ENCODE results near the gene RNF180. TPM values are rescaled to one million over a fixed set of nuclear protein-coding genes. Genes with fewer than 3 reads are reported as not detected.

Gene RNF180
- 0.79 TPM in 1 of 2 replicates, not detected in the other for total RNA-seq (2014; rRNA removed; shearing (Covaris generic))

GRCh38 chr5:64165500-64166200 lies at the start of gene RNF180:
Gene RNF180 (plus strand): TSS chr5:64165843. CDS start chr5:64200808, 34,965 bp downstream.
- no peak within 1 kb of the TSS for H3K27ac ChIP-seq
- no peaks in the 10 kb centered on the region; the same call in 1 of the 2 replicates for H3K9me3 ChIP-seq (replicated peaks)
- no peaks in the 10 kb centered on the region for H3K36me3 ChIP-seq
- H3K27me3 ChIP-seq (replicated peaks): peaks cover 30% of the 10 kb centered on the region
- H3K4me1 ChIP-seq (replicated peaks): peaks cover 7% of the 10 kb centered on the region
- H3K4me3 ChIP-seq: peak within 1 kb of the TSS; percentile 36
- DNase-seq (ENCODE audit: low read depth in 1 of 2, low spot score in 2 of 2): no peak

- no peak overlapping the region for H3K4me3 ChIP-seq
- no peak overlapping the region for H3K27ac ChIP-seq
- no peaks in the 10 kb centered on the region for H3K4me1 ChIP-seq (replicated peaks)
- H3K27me3 ChIP-seq (replicated peaks): no peaks in the 10 kb centered on the region
- DNase-seq (ENCODE audit: low read depth in 1 of 2, low spot score in 2 of 2): no peak
- no peaks in the 10 kb centered on the region for H3K9me3 ChIP-seq (replicated peaks)
- H3K36me3 ChIP-seq: no peaks in the 10 kb centered on the region
These were observed 40.1 kb upstream of the RNF180 start for GRCh38 chr5:64125521-64125920.

GRCh38 chr5:64126202-64126741 lies 39.4 kb upstream of the RNF180 start:
- H3K4me3 ChIP-seq: no peak overlapping the region
- no peaks in the 10 kb centered on the region for H3K9me3 ChIP-seq (replicated peaks)
- H3K27ac ChIP-seq: no peak overlapping the region
- no peaks in the 10 kb centered on the region for H3K27me3 ChIP-seq (replicated peaks)
- no peak for DNase-seq (ENCODE audit: low read depth in 1 of 2, low spot score in 2 of 2)
- H3K4me1 ChIP-seq (replicated peaks): no peaks in the 10 kb centered on the region
- H3K36me3 ChIP-seq: no peaks in the 10 kb centered on the region

DNA sequence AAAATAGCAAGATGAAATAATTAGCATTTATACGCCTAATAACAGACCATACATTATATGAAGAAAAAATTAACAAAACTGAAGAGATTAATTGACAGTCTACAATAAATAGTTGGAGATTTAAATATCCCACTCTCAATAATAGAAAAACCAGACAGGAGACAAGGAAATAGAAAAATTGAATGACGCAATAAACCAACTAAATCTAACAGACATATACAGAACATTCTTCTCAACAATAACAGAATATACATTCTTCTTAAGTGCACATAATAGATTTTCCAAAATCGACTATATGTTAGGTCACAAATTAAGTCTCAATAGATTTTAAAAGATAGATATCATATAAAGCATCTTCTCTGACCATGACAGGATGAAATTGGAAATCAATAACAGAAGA lies 25.6 kb upstream of the RNF180 start:
- H3K4me3 ChIP-seq: no peak overlapping the region
- no peak for DNase-seq (ENCODE audit: low read depth in 1 of 2, low spot score in 2 of 2)
- H3K9me3 ChIP-seq (replicated peaks): no peaks in the 10 kb centered on the region; the same call in 1 of the 2 replicates
- H3K36me3 ChIP-seq: no peaks in the 10 kb centered on the region
- no peaks in the 10 kb centered on the region for H3K27me3 ChIP-seq (replicated peaks)
- no peaks in the 10 kb centered on the region for H3K4me1 ChIP-seq (replicated peaks)
- H3K27ac ChIP-seq: no peak overlapping the region

- no peaks in the 10 kb centered on the region for H3K27me3 ChIP-seq (replicated peaks)
- no peak for DNase-seq (ENCODE audit: low read depth in 1 of 2, low spot score in 2 of 2)
- no peak overlapping the region for H3K4me3 ChIP-seq
- H3K36me3 ChIP-seq: no peaks in the 10 kb centered on the region
- H3K9me3 ChIP-seq (replicated peaks): no peaks in the 10 kb centered on the region
- H3K27ac ChIP-seq: no peak overlapping the region
- H3K4me1 ChIP-seq (replicated peaks): no peaks in the 10 kb centered on the region
These were observed 21.0 kb upstream of the RNF180 start for GRCh38 chr5:64144425-64145215.

- Histone ChIP-seq H3K36me3 (no peaks in the 10 kb centered on the region), H3K4me1 (replicated peaks) (no peaks in the 10 kb centered on the region), H3K27ac (no peak overlapping the region), H3K27me3 (replicated peaks) (no peaks in the 10 kb centered on the region), H3K4me3 (no peak overlapping the region), H3K9me3 (replicated peaks) (no peaks in the 10 kb centered on the region)
- DNase-seq (ENCODE audit: low read depth in 1 of 2, low spot score in 2 of 2): no peak
These were observed 20.3 kb upstream of the RNF180 start for GRCh38 chr5:64145216-64145895.

DNA sequence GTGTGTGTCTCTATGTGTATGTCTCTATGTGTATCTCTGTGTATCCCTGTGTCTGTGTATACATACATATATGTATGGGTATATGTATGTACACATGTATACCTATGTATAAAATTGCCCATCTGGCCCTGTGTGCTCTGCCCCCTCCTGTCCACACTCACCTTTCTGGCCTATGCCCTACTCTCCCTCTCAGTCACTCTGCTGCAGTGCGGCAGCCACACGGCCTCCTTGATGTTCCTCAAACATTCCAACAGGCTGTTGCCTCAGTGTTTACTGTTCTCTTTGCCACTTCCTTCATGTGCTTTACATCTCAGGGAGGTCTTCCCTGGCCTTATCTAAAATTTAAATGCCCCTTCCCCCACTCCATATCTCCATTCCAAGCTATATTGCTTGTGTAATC lies 18.3 kb upstream of the RNF180 start:
- Histone ChIP-seq H3K27ac (no peak overlapping the region), H3K4me1 (replicated peaks) (no peaks in the 10 kb centered on the region), H3K9me3 (replicated peaks) (no peaks in the 10 kb centered on the region), H3K27me3 (replicated peaks) (no peaks in the 10 kb centered on the region), H3K36me3 (no peaks in the 10 kb centered on the region), H3K4me3 (no peak overlapping the region)
- DNase-seq (ENCODE audit: low read depth in 1 of 2, low spot score in 2 of 2): no peak

DNA sequence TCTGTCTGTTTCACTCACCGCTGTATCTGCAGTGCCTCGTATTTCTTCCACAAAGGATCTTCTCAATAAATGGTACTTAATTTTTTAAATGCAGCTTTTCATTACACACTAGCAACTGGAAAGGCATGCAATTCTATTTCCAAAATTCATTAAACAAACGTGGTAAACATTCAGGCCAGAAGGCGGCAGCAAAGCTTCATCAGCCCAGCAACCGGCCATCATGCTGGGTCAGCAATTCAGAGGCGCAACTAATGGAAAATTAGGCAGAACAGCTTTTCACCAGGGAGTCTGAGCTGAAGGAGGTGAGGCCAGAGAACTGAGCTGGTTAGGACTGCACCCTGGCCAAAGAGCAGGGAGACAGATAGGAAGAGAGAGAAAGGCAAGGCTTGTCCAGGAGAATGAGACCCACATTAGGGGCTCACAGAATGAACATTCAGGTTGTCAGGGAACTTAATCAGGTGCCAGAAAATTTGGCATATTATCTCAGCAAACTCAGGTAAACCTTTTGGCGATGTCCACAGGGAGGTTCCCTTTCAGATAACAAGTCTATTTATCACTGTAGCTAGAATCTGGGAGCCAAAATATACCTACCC lies 17.7 kb upstream of the RNF180 start:
- Histone ChIP-seq H3K4me3 (no peak overlapping the region), H3K9me3 (replicated peaks) (no peaks in the 10 kb centered on the region), H3K36me3 (no peaks in the 10 kb centered on the region), H3K27ac (no peak overlapping the region), H3K4me1 (replicated peaks) (no peaks in the 10 kb centered on the region), H3K27me3 (replicated peaks) (no peaks in the 10 kb centered on the region)
- DNase-seq (ENCODE audit: low read depth in 1 of 2, low spot score in 2 of 2): no peak

GRCh38 chr5:64149268-64149667 lies 16.4 kb upstream of the RNF180 start:
- Histone ChIP-seq H3K4me1 (replicated peaks) (no peaks in the 10 kb centered on the region), H3K4me3 (no peak overlapping the region), H3K27ac (no peak overlapping the region), H3K36me3 (no peaks in the 10 kb centered on the region), H3K27me3 (replicated peaks) (no peaks in the 10 kb centered on the region), H3K9me3 (replicated peaks) (no peaks in the 10 kb centered on the region)
- DNase-seq (ENCODE audit: low read depth in 1 of 2, low spot score in 2 of 2): no peak

DNA sequence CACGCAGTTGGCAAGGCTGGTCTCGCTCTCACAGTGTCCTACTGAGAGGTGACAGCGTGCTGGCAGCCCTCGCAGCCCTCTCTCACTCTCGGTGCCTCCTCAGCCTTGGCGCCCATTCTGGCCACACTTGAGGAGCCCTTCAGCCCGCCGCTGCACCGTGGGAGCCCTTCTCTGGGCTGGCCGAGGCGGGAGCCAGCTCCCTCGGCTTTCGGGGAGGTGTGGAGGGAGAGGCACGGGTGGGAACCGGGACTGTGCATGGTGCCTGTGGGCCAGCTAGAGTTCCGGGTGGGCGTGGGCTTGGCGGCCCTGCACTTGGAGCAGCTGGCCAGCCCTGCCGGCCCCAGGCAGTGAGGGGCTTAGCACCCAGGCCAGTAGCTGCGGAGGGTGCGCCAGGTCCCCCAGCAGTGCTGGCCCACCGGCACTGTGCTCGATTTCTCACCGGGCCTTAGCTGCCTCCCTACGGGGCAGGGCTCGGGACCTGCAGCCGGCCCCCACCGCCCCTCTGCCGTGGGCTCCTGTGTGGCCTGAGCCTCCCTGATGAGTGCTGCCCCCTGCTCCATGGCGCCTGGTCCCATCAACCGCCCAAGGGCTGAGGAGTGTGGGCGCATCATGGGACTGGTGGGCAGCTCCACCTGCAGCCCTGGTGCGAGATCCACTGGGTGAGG lies 15.7 kb upstream of the RNF180 start:
- no peak for DNase-seq (ENCODE audit: low read depth in 1 of 2, low spot score in 2 of 2)
- Histone ChIP-seq H3K27me3 (replicated peaks) (no peaks in the 10 kb centered on the region), H3K27ac (no peak overlapping the region), H3K4me3 (no peak overlapping the region), H3K36me3 (no peaks in the 10 kb centered on the region), H3K4me1 (replicated peaks) (no peaks in the 10 kb centered on the region), H3K9me3 (replicated peaks) (no peaks in the 10 kb centered on the region)

DNA sequence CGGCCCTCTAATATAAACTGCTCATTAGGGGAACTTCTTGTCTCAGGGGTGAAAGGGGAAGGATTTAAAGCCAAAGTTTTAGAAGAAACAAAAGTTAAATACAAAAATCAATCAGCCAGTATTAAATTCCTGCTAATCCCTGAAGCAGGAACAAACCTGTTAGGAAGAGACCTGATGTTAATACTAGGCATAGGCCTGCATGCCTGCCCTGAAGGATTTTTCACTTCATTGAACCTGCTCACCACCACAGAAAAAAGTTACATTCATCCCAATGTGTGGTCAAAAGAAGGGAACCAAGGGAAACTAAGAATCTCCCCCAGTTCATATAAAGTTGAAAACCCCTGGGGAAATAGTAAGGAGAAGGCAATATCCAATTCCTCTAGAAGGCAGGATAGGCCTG lies 9.4 kb upstream of the RNF180 start:
- Histone ChIP-seq H3K27me3 (replicated peaks) (no peaks in the 10 kb centered on the region), H3K9me3 (replicated peaks) (no peaks in the 10 kb centered on the region), H3K4me1 (replicated peaks) (no peaks in the 10 kb centered on the region), H3K36me3 (no peaks in the 10 kb centered on the region), H3K4me3 (no peak overlapping the region), H3K27ac (no peak overlapping the region)
- DNase-seq (ENCODE audit: low read depth in 1 of 2, low spot score in 2 of 2): no peak

GRCh38 chr5:64158827-64159226 lies 6.8 kb upstream of the RNF180 start:
- H3K4me1 ChIP-seq (replicated peaks): no peaks in the 10 kb centered on the region
- H3K27ac ChIP-seq: no peak overlapping the region
- H3K4me3 ChIP-seq: no peak overlapping the region
- H3K36me3 ChIP-seq: no peaks in the 10 kb centered on the region
- no peaks in the 10 kb centered on the region for H3K27me3 ChIP-seq (replicated peaks)
- no peak for DNase-seq (ENCODE audit: low read depth in 1 of 2, low spot score in 2 of 2)
- no peaks in the 10 kb centered on the region for H3K9me3 ChIP-seq (replicated peaks)

DNA sequence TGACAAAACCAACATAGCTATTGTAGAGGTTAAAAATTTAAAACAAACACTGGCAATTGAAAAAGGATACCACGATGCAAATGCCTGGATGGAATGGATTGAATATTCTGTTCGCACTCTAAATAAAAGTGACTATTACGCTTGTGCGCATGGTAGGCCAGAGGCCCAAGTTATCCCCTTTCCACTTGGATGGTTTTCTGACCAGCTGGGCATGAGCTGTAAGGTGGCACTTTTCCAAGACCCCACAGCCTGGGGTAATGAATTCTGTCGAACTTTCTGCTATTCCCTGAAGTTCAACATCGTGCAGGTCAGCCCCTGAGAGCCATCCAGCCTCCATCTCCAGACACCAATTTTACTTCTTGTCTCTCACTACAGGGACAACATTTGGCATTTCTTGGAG lies 5.4 kb upstream of the RNF180 start:
- H3K36me3 ChIP-seq: no peaks in the 10 kb centered on the region
- H3K27me3 ChIP-seq (replicated peaks): peaks cover 5% of the 10 kb centered on the region
- no peak for DNase-seq (ENCODE audit: low read depth in 1 of 2, low spot score in 2 of 2)
- H3K4me1 ChIP-seq (replicated peaks): no peaks in the 10 kb centered on the region
- H3K4me3 ChIP-seq: no peak overlapping the region
- no peaks in the 10 kb centered on the region for H3K9me3 ChIP-seq (replicated peaks)
- no peak overlapping the region for H3K27ac ChIP-seq

Measured in SJSA1 (cell line).